Left colon (tissue), 2 donors: ENCODE results near the gene RBSN. TPM values are rescaled to one million over a fixed set of nuclear protein-coding genes. Genes with fewer than 3 reads are reported as not detected.
A peak's percentile ranks its signal among the peaks of the same experiment; 100 is the strongest.

ENCODE experiments used
- ATAC-seq: fragments of 200-7000 bp; cut with Tn5 transposase; one replicate; pipeline ENCODE4 v1.9.1; 2020; ENCODE audit warnings: mild to moderate bottlenecking, moderate library complexity
- DNase-seq, 2 donors: peaks; one replicate each; pipeline ENCODE4 v3.0.0-alpha.2; 2020
- intact Hi-C, 2 donors: fragments of 100-400 bp; cut with DNase I in 1 of 2; cut with micrococcal nuclease in 1 of 2; formaldehyde crosslinking; loops; one replicate each; pipeline versions ENCODE4 v1.11.2 to v1.14.0; 2022; cut with DNase I, micrococcal nuclease
- total RNA-seq, 2 donors: library from RNA; stranded (reverse); fragmentation: NEBNext Ultra II Directional; extraction: Animal tissue kit (Norgen Biotek cat#: 25700); gene quantifications; one replicate each; pipeline ENCODE4 v1.2.1, GENCODE V29; 2021
- donor health status: DM: no; HTN: no; CAD: no.
- donor health status: DM: yes; HTN: yes; CAD: no.

Gene RBSN
- total RNA-seq, 2 donors from 2014 or later, result 13.8 to 15.7 TPM

GRCh38 chr3:15107075-15107947, 8.4 kb upstream of the RBSN start:
- intact Hi-C loops, result no loop called here
- DNase-seq, result no peak
- ATAC-seq, result no peak

GRCh38 chr3:15102836-15103235, 3.9 kb upstream of the RBSN start:
- intact Hi-C loops, result no loop called here
- ATAC-seq (peak; percentile 19), DNase-seq (peak in 1 of 2 donors; percentile 26)

GRCh38 chr3:15102256-15102655, 3.3 kb upstream of the RBSN start:
- intact Hi-C loops, result no loop called here
- peak; percentile 53 to 83 for DNase-seq

GRCh38 chr3:15099364-15100098, 583 bp upstream of the RBSN start:
- DNase-seq (peak in 1 of 2 donors; percentile 29), ATAC-seq (peak; percentile 38)
- intact Hi-C loops, result no loop called here

More at GRCh38 chr3:15102256-15102655, 3.3 kb upstream of the RBSN start:
- ATAC-seq, result peak; percentile 52

- no peak for DNase-seq
- intact Hi-C loops, result no loop called here
- ATAC-seq, result no peak
Measured at GRCh38 chr3:15097891-15098290, 1.1 kb downstream of the RBSN start.

- ATAC-seq (no peak), DNase-seq (no peak)
- intact Hi-C loops, result no loop called here
Measured at GRCh38 chr3:15096046-15096445, 2.9 kb downstream of the RBSN start.

- DNase-seq (no peak), ATAC-seq (no peak)
- intact Hi-C loops, result no loop called here
Measured at GRCh38 chr3:15094187-15094875, 4.6 kb downstream of the RBSN start.

- intact Hi-C loops, result no loop called here
- no peak for ATAC-seq
- DNase-seq, result no peak
Measured at GRCh38 chr3:15092686-15093085, 6.3 kb downstream of the RBSN start.

- intact Hi-C loops, result no loop called here
- no peak for DNase-seq
- no peak for ATAC-seq
Measured at GRCh38 chr3:15091575-15091974, 7.4 kb downstream of the RBSN start.

GRCh38 chr3:15089201-15089600, 9.7 kb downstream of the RBSN start:
- intact Hi-C loops, result no loop called here
- ATAC-seq (no peak), DNase-seq (no peak)

GRCh38 chr3:15086699-15087098, 12.2 kb downstream of the RBSN start:
- ATAC-seq, result no peak
- intact Hi-C loops, result no loop called here
- DNase-seq, result no peak

GRCh38 chr3:15086263-15086662, 12.7 kb downstream of the RBSN start:
- ATAC-seq (no peak), DNase-seq (no peak)
- intact Hi-C loops, result no loop called here

GRCh38 chr3:15083252-15083651, 15.7 kb downstream of the RBSN start:
- ATAC-seq, result no peak
- DNase-seq, result no peak

GRCh38 chr3:15081960-15082664, 16.8 kb downstream of the RBSN start:
- DNase-seq (no peak), ATAC-seq (no peak)
- intact Hi-C loops, result no loop called here

More at GRCh38 chr3:15083252-15083651, 15.7 kb downstream of the RBSN start:
- intact Hi-C loops, result no loop called here

- DNase-seq (no peak), ATAC-seq (peak; percentile 44)
- intact Hi-C loops, result no loop called here
Measured at GRCh38 chr3:15079091-15079490, 19.9 kb downstream of the RBSN start.

- no peak for DNase-seq
- intact Hi-C loops, result no loop called here
- no peak for ATAC-seq
Measured at GRCh38 chr3:15074500-15074899, 24.4 kb downstream of the RBSN start.

- ATAC-seq, result no peak
- intact Hi-C loops, result no loop called here
- no peak for DNase-seq
Measured at GRCh38 chr3:15071699-15072098, 27.2 kb downstream of the RBSN start.

- ATAC-seq (no peak), DNase-seq (no peak)
- intact Hi-C loops, result no loop called here
Measured at GRCh38 chr3:15069441-15069840, 29.5 kb downstream of the RBSN start.

- DNase-seq (no peak), ATAC-seq (no peak)
- intact Hi-C loops, result no loop called here
Measured at GRCh38 chr3:15066467-15066866, 32.5 kb downstream of the RBSN start.
